ENCODE results near the gene DACH1. TPM values are rescaled to one million over a fixed set of nuclear protein-coding genes. Genes with fewer than 3 reads are reported as not detected.

DACH1 gene
- total RNA-seq, 1 experiment from 2014 or later: 0.31 TPM

DNA sequence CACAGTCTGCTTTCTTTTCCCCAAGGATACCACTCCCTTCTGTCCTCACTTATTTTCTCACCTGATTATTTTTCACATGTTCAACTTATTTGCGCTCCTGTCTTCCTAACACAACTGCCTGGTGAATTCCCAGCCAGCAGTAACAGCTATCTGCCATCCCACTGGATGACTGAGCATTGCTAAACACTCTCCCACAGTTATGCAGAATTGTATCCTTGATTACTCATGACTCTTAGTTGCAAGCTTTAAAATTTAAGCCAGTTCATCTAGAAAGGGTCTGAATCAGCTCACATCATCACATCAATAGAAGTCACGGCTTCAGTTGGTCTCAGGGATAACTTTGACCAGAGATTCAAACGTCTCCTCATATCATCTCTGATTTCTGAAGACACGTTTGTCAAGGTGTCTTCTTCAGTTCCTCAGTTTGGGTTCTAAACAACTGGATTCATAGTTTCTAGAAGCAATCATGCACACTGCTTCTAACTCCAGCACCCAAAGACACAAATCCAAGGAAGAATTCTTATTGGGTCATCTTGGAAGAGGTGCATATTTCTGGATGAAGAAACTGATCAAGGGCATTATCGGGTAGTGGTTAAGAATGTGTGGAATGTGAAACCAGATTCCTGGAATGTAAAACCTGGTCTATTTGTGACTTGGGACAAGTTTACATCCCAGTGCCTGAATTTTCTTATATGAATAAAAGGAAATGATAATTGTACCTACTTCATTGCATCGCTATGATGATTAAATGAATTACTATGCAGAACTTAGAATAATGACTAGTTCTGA lies 13.9 kb upstream of the DACH1 start:
- Mint-ChIP-seq H3K27me3 (ENCODE audit: low read depth) (peaks cover 5% of the 10 kb centered on the region), H3K4me1 (peaks cover 44% of the 10 kb centered on the region), H3K27ac (peak overlapping the region; percentile 68), H3K4me3 (no peak overlapping the region), H3K9me3 (peaks cover 19% of the 10 kb centered on the region), H3K36me3 (peaks cover 7% of the 10 kb centered on the region)
- peak; percentile 34 for ATAC-seq
- POLR2A ChIA-PET: no interaction called here
- TF ChIP-seq, protein P1, sequence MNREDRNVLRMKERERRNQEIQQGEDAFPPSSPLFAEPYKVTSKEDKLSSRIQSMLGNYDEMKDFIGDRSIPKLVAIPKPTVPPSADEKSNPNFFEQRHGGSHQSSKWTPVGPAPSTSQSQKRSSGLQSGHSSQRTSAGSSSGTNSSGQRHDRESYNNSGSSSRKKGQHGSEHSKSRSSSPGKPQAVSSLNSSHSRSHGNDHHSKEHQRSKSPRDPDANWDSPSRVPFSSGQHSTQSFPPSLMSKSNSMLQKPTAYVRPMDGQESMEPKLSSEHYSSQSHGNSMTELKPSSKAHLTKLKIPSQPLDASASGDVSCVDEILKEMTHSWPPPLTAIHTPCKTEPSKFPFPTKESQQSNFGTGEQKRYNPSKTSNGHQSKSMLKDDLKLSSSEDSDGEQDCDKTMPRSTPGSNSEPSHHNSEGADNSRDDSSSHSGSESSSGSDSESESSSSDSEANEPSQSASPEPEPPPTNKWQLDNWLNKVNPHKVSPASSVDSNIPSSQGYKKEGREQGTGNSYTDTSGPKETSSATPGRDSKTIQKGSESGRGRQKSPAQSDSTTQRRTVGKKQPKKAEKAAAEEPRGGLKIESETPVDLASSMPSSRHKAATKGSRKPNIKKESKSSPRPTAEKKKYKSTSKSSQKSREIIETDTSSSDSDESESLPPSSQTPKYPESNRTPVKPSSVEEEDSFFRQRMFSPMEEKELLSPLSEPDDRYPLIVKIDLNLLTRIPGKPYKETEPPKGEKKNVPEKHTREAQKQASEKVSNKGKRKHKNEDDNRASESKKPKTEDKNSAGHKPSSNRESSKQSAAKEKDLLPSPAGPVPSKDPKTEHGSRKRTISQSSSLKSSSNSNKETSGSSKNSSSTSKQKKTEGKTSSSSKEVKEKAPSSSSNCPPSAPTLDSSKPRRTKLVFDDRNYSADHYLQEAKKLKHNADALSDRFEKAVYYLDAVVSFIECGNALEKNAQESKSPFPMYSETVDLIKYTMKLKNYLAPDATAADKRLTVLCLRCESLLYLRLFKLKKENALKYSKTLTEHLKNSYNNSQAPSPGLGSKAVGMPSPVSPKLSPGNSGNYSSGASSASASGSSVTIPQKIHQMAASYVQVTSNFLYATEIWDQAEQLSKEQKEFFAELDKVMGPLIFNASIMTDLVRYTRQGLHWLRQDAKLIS (CRISPR knock-in tag; IDR thresholded peaks at IDR 0.05; ENCODE audit: borderline replicate concordance): no peak
- TF ChIP-seq GTF2I (CRISPR knock-in tag; conservative IDR thresholded peaks at IDR 0.05) (no peak), EMX1 (CRISPR knock-in tag; IDR thresholded peaks at IDR 0.05) (no peak), TP53 (CRISPR knock-in tag; IDR thresholded peaks at IDR 0.05) (no peak), ARID4B (CRISPR knock-in tag; IDR thresholded peaks at IDR 0.05; ENCODE audit: borderline replicate concordance) (no peak), ATF1 (CRISPR knock-in tag; IDR thresholded peaks at IDR 0.05) (no peak), ZNF263 (CRISPR knock-in tag; IDR thresholded peaks at IDR 0.05; ENCODE audit: low read depth) (no peak), NR3C1 (CRISPR knock-in tag; conservative IDR thresholded peaks at IDR 0.05; ENCODE audit: low read depth) (no peak), ATF6 (CRISPR knock-in tag; IDR thresholded peaks at IDR 0.05) (no peak), ZNF396 (CRISPR knock-in tag; IDR thresholded peaks at IDR 0.05; ENCODE audit: borderline replicate concordance) (no peak), USF2 (CRISPR knock-in tag; IDR thresholded peaks at IDR 0.05) (no peak), JUN (CRISPR knock-in tag; IDR thresholded peaks at IDR 0.05) (no peak)
- TF ChIP-seq, protein P2, sequence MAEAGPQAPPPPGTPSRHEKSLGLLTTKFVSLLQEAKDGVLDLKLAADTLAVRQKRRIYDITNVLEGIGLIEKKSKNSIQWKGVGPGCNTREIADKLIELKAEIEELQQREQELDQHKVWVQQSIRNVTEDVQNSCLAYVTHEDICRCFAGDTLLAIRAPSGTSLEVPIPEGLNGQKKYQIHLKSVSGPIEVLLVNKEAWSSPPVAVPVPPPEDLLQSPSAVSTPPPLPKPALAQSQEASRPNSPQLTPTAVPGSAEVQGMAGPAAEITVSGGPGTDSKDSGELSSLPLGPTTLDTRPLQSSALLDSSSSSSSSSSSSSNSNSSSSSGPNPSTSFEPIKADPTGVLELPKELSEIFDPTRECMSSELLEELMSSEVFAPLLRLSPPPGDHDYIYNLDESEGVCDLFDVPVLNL (CRISPR knock-in tag; IDR thresholded peaks at IDR 0.05; ENCODE audit: borderline replicate concordance, low read depth): no peak
- TF ChIP-seq, protein P3, sequence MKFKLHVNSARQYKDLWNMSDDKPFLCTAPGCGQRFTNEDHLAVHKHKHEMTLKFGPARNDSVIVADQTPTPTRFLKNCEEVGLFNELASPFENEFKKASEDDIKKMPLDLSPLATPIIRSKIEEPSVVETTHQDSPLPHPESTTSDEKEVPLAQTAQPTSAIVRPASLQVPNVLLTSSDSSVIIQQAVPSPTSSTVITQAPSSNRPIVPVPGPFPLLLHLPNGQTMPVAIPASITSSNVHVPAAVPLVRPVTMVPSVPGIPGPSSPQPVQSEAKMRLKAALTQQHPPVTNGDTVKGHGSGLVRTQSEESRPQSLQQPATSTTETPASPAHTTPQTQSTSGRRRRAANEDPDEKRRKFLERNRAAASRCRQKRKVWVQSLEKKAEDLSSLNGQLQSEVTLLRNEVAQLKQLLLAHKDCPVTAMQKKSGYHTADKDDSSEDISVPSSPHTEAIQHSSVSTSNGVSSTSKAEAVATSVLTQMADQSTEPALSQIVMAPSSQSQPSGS (CRISPR knock-in tag; IDR thresholded peaks at IDR 0.05; ENCODE audit: borderline replicate concordance, low read depth): no peak
- no peak for DNase-seq (ENCODE audit: low spot score)
- CTCF ChIA-PET: interaction anchor here (0.8 kb wide), 1 partner anchor 14 kb away, joined by 3 read pairs; the partner anchor contains the start of gene DACH1
